GM21723 (cell line): ENCODE data around the gene ARMC9.
A peak's percentile ranks its signal among the peaks of the same experiment; 100 is the strongest.

Source experiments
- ATAC-seq: cut with Tn5 transposase; IDR thresholded peaks from one replicate; pipeline ENCODE4 v1.9.1; 2021; ENCODE audit warnings: mild to moderate bottlenecking, moderate library complexity; ENCODE audit not compliant: unreplicated experiment

Gene ARMC9

GRCh38 chr2:231411831-231412617 lies 213.6 kb downstream of the ARMC9 start:
- peak; percentile 96 for ATAC-seq

GRCh38 chr2:231412618-231412963 lies 214.2 kb downstream of the ARMC9 start:
- ATAC-seq, result no peak

DNA sequence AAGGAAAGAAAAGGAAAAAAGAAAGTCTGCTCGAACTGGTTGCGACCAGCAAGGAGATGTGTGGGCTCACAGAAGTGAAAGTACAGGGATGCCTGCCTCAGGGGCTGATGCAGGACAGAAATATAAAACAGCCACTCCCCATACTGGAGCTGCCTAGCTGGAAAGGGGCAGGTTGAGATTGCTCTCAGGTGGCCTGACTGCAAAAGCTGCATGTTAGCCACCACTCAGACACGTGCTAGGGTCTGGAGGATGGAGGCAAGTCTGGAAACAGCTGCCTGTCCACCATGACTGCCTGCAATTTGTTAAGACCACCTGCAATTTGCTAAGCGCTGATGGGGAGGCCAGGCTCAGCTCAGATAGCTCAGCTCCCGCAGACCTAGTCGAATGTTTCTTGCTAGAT lies 215.0 kb downstream of the ARMC9 start:
- ATAC-seq, result no peak

DNA sequence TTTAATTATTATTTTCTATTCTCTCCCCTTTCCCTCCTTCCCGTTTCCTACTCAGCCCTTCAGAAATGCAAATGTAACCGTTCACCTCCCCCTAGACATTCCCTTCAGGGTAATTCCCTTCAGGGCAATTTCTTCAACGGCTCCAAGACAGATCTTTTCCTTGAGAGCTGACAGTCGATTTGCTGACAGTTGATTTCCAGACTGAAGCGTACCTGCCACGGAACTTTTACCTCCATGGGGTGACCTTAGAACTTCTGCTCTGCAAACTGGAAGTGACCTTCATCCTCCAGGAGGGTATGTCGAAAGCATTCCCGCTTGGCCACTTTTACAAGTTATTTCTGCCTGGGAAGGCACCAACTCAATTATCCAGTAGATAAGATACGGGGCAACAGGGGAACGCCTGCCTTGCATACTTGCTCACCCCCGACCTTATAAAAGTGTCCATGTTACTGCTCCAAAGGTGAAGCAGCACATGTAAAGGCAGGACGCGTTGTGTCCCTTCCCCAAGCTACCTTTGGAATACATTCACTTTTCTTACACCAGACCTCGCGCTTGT lies 215.6 kb downstream of the ARMC9 start:
- ATAC-seq, result no peak

GRCh38 chr2:231415029-231415428 lies 216.6 kb downstream of the ARMC9 start:
- no peak for ATAC-seq

- no peak for ATAC-seq
These were observed 220.6 kb downstream of the ARMC9 start for GRCh38 chr2:231418820-231419640.

GRCh38 chr2:231421051-231421580 lies 222.7 kb downstream of the ARMC9 start:
- no peak for ATAC-seq

DNA sequence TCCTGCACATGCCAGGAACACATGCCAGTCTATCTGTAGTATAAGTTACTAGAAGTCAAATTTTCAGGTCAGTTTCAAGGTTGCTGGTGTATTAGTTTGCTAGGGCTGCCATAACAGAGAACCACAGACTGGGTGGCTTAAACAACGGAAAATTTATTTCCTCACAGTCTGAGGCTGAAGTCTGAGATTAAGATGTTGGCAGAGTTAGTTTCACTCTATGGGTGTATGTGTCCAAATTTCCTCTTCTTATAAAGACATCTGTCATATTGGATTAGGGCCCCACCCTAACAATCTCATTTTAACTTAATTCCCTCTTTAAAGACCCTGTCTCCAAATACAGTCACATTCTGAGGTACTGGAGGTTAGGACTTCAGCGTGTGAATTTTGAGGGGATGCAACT lies 223.6 kb downstream of the ARMC9 start:
- ATAC-seq, result no peak

DNA sequence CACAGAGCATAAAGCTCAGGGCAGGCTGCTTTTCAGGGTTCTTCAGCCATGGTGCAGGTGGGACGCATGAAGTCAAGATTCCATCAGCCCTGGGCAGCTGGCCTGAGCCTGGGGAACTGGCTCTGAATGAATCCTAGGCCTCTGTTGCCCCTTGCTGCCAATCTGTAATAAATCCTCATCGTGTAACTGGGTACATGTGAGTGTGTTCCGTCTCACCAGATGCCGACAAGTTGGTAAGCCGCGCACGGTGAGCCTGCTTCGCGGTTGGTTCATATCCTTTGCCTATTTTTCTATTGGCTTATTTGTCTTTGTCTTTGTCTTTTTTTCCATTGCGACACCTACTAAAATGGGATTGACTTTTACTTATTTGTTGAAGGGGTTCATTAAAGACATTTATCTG lies 224.7 kb downstream of the ARMC9 start:
- no peak for ATAC-seq
